GM23248 (cell line): ENCODE measurements around the gene LAMB3. TPM values are rescaled to one million over a fixed set of nuclear protein-coding genes. Genes with fewer than 3 reads are reported as not detected.
A peak's percentile ranks its signal among the peaks of the same experiment; 100 is the strongest.

Source experiments
- DNase-seq: peaks from one replicate; pipeline ENCODE4 v3.0.0-alpha.2; 2015
- H2AFZ ChIP-seq: fragments of 200-600 bp; sonication (generic); 2 replicates; pipeline ENCODE4 v1.6.1; 2016; ENCODE audit warnings: antibody characterized with exemption
- H3F3A ChIP-seq: fragments of 200-600 bp; sonication (generic); 2 replicates; pipeline ENCODE4 v1.6.1; 2016; ENCODE audit warnings: mild to moderate bottlenecking, antibody characterized with exemption, mixed run types; ENCODE audit not compliant: insufficient read depth
- H3K27ac ChIP-seq: fragments of 200-600 bp; sonication (generic); 2 replicates; pipeline ENCODE4 v1.5.1; 2016; ENCODE audit warnings: mild to moderate bottlenecking
- H3K27me3 ChIP-seq: fragments of 200-600 bp; sonication (generic); replicated peaks from 2 replicates; pipeline ENCODE4 v1.6.1; 2016; ENCODE audit warnings: mild to moderate bottlenecking; ENCODE audit not compliant: insufficient read depth
- H3K36me3 ChIP-seq: fragments of 200-600 bp; sonication (generic); 2 replicates; pipeline ENCODE4 v1.6.1; 2016; ENCODE audit warnings: low read depth, mild to moderate bottlenecking
- H3K4me1 ChIP-seq: fragments of 200-600 bp; sonication (generic); 2 replicates; pipeline ENCODE4 v1.6.1; 2016; ENCODE audit warnings: mild to moderate bottlenecking; ENCODE audit not compliant: insufficient read depth
- H3K4me2 ChIP-seq: fragments of 200-600 bp; sonication (generic); one replicate; pipeline ENCODE4 v1.6.1; 2016; ENCODE audit warnings: mild to moderate bottlenecking; ENCODE audit not compliant: unreplicated experiment
- H3K4me3 ChIP-seq: fragments of 200-600 bp; sonication (generic); 2 replicates; pipeline ENCODE4 v1.5.1; 2016; ENCODE audit warnings: mild to moderate bottlenecking
- H3K79me2 ChIP-seq: fragments of 200-600 bp; sonication (generic); 2 replicates; pipeline ENCODE4 v1.6.1; 2016; ENCODE audit warnings: mild to moderate bottlenecking; ENCODE audit not compliant: insufficient read depth
- H3K9ac ChIP-seq: fragments of 200-600 bp; sonication (generic); 2 replicates; pipeline ENCODE4 v1.6.1; 2016; ENCODE audit warnings: mild to moderate bottlenecking
- H3K9me2 ChIP-seq: fragments of 200-600 bp; sonication (generic); 2 replicates; pipeline ENCODE4 v1.6.1; 2016; ENCODE audit warnings: mixed run types, mild to moderate bottlenecking, moderate library complexity; ENCODE audit not compliant: insufficient read depth
- H3K9me3 ChIP-seq: fragments of 200-600 bp; sonication (generic); one replicate; pipeline ENCODE4 v1.6.1; 2017; ENCODE audit warnings: low read depth
- H4K20me1 ChIP-seq: fragments of 200-600 bp; sonication (generic); 2 replicates; pipeline ENCODE4 v1.6.0; 2016; ENCODE audit not compliant: insufficient read depth
- EZH2 ChIP-seq: fragments of 200-600 bp; sonication (generic); IDR thresholded peaks from 2 replicates; pipeline ENCODE4 v1.6.1; 2018; ENCODE audit warnings: antibody characterized with exemption, mild to moderate bottlenecking; ENCODE audit not compliant: insufficient read depth, poor library complexity, severe bottlenecking
- EZH2phosphoT487 ChIP-seq: fragments of 200-600 bp; sonication (generic); IDR thresholded peaks from 2 replicates; pipeline ENCODE4 v1.6.1; 2018; ENCODE audit warnings: antibody characterized with exemption, moderate library complexity, mild to moderate bottlenecking, low read depth; ENCODE audit not compliant: insufficient read depth
- WGBS, 2 experiments: methylation state at CpG; one replicate each; pipeline ENCODE4 v1.1.6; 2015 to 2017; ENCODE audit warnings: low lambda C conversion rate in 2 of 2, low coverage in 1 of 2; ENCODE audit errors: missing lambda C conversion rate in 2 of 2; 5-methylcytosine and 5-hydroxymethylcytosine counted together
- in situ Hi-C: fragments of 300-500 bp; cut with MboI; formaldehyde crosslinking; loops from 2 replicates; pipeline ENCODE4 v1.15.0; 2020
- polyA plus RNA-seq: library from polyadenylated mRNA; unstranded; fragments of >200 nt; fragmentation: Nextera tagmentation; extraction: Ambion mirVana; gene quantifications from 2 replicates; pipeline ENCODE4 v1.2.1, GENCODE V29; 2016
- total RNA-seq: library from RNA; depleted of rRNA; stranded (reverse); fragments of >200 nt; shearing (Covaris generic); gene quantifications from 2 replicates; pipeline ENCODE4 v1.2.3, GENCODE V29; 2014

LAMB3 gene
- total and polyA plus RNA-seq, 2 experiments from 2014 or later, result 3.0 to 6.8 TPM

- Histone ChIP-seq H3K4me3 (no peak overlapping the region), H3K9me2 (no peaks in the 10 kb centered on the region), H4K20me1 (no peaks in the 10 kb centered on the region), H3K9me3 (no peaks in the 10 kb centered on the region), H3K79me2 (no peaks in the 10 kb centered on the region), H3K36me3 (no peaks in the 10 kb centered on the region), H3K27me3 (no peaks in the 10 kb centered on the region), H3F3A (no peaks in the 10 kb centered on the region), H3K27ac (no peak overlapping the region), H3K4me2 (no peak overlapping the region), H3K9ac (no peak overlapping the region), H2AFZ (no peak overlapping the region), H3K4me1 (0 out of 2 replicates have a peak, but pooled peaks cover 12% of the 10 kb centered on the region)
- no peak for DNase-seq
- TF ChIP-seq EZH2phosphoT487 (no peak), EZH2 (no peak)
- in situ Hi-C loops, result no loop called here
- WGBS, 2 experiments, result 84 to 89% methylated on average over 5 of the region's 5 CpGs
These were observed 16.4 kb downstream of the LAMB3 start for GRCh38 chr1:209635850-209636249.

- H3K79me2 ChIP-seq, result no peaks in the 10 kb centered on the region
- DNase-seq, result no peak
- WGBS, 2 experiments, result 85 to 86% methylated on average over 19 to 20 of the region's 20 CpGs
- H3K4me2 ChIP-seq, result no peak overlapping the region
- H3K4me1 ChIP-seq, result 0 out of 2 replicates have a peak, but pooled peaks cover 12% of the 10 kb centered on the region
- no peaks in the 10 kb centered on the region for H4K20me1 ChIP-seq
- H3K27me3 ChIP-seq, result no peaks in the 10 kb centered on the region
- H3K9me2 ChIP-seq, result no peaks in the 10 kb centered on the region
- in situ Hi-C loops, result no loop called here
- no peak overlapping the region for H3K27ac ChIP-seq
- H3K4me3 ChIP-seq, result no peak overlapping the region
- TF ChIP-seq EZH2 (no peak), EZH2phosphoT487 (no peak)
- no peak overlapping the region for H3K9ac ChIP-seq
- H3F3A ChIP-seq, result no peaks in the 10 kb centered on the region; the same call in 1 of the 2 replicates
- H3K9me3 ChIP-seq, result no peaks in the 10 kb centered on the region
- H3K36me3 ChIP-seq, result no peaks in the 10 kb centered on the region
- H2AFZ ChIP-seq, result no peak overlapping the region
These were observed 18.1 kb downstream of the LAMB3 start for GRCh38 chr1:209634005-209634737.

GRCh38 chr1:209633335-209633997 is 18.8 kb downstream of the LAMB3 start:
- Histone ChIP-seq H3K9me2 (no peaks in the 10 kb centered on the region), H3F3A (no peaks in the 10 kb centered on the region; the same call in 1 of the 2 replicates), H4K20me1 (no peaks in the 10 kb centered on the region), H3K79me2 (no peaks in the 10 kb centered on the region), H3K9me3 (no peaks in the 10 kb centered on the region), H3K9ac (no peak overlapping the region), H3K4me2 (no peak overlapping the region), H2AFZ (no peak overlapping the region), H3K36me3 (no peaks in the 10 kb centered on the region), H3K4me3 (no peak overlapping the region), H3K27me3 (no peaks in the 10 kb centered on the region), H3K27ac (no peak overlapping the region), H3K4me1 (0 out of 2 replicates have a peak, but pooled peaks cover 12% of the 10 kb centered on the region)
- in situ Hi-C loops, result no loop called here
- DNase-seq, result peak; percentile 45
- TF ChIP-seq EZH2phosphoT487, result no peak
- 75 to 82% methylated on average over 6 of the region's 6 CpGs for WGBS, 2 experiments

- 79 to 80% methylated on average over 17 of the region's 17 CpGs for WGBS, 2 experiments
- no peaks in the 10 kb centered on the region for H3K36me3 ChIP-seq
- H2AFZ ChIP-seq, result no peak overlapping the region
- no peak for TF ChIP-seq EZH2phosphoT487
- TF ChIP-seq EZH2, result no peak
- H3K9ac ChIP-seq, result no peak overlapping the region
- H3K9me3 ChIP-seq, result no peaks in the 10 kb centered on the region
- H3K9me2 ChIP-seq, result no peaks in the 10 kb centered on the region
- H3K27me3 ChIP-seq, result no peaks in the 10 kb centered on the region
- in situ Hi-C loops, result no loop called here
- H3K79me2 ChIP-seq, result no peaks in the 10 kb centered on the region
- H3K27ac ChIP-seq, result no peak overlapping the region
- H3K4me1 ChIP-seq, result 0 out of 2 replicates have a peak, but pooled peaks cover 12% of the 10 kb centered on the region
- no peak for DNase-seq
- no peak overlapping the region for H3K4me3 ChIP-seq
- H3F3A ChIP-seq, result no peaks in the 10 kb centered on the region; the same call in 1 of the 2 replicates
- H4K20me1 ChIP-seq, result no peaks in the 10 kb centered on the region
- no peak overlapping the region for H3K4me2 ChIP-seq
These were observed 21.6 kb downstream of the LAMB3 start for GRCh38 chr1:209630383-209631225.
